Stimulated activated CD4-positive, alpha-beta T cell treated with anti-CD3 and anti-CD28 coated beads, Interleukin-12 subunit alpha, Interleukin-12 subunit beta, amount 100 ng/mL, for 48 hours (primary cell): ENCODE data around the gene NT5DC2.

Experiments
- DNase-seq, 3 donors: peaks; one replicate each; pipeline ENCODE4 v3.0.0-alpha.2; 2020; ENCODE audit warnings: low read depth in 2 of 3, low spot score in 1 of 3

NT5DC2 gene

DNA sequence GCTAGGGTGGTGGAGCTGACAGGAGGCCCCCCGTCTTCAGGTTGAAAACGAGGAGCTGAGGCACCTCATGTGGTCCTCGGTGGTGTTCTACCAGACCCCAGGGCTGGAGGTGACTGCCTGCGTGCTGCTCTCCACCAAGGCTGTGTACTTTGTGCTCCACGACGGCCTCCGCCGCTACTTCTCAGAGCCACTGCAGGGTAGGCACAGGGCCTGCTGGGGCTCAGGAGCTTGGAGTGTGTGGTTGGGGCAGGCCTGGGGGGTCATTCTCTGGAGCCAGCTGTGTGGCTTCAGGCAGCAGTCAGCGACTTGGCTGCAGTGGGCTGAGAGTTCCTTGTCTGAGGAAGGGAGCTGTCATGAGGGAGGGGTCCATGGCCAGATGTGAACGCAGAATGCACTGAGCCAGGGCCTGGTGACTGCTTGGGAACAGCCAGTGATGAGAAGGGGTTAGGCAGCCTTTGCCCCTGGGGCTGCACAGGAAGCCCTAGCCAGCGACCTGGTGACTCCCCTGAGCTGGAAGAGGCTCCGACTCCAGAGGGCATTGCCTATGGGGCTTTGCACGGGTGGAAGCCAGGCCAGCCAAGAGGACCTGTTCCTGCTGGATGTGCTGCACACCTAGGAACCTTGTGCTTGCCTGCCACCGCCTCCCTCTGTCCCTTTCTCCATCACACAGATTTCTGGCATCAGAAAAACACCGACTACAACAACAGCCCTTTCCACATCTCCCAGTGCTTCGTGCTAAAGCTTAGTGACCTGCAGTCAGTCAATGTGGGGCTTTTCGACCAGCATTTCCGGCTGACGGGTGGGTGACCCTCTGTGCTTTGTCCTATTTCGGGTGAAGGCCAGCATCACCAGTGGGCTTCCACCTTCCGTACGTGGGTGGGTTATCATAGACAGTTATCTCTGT, 43.4 kb downstream of the NT5DC2 start:
- no peak for DNase-seq

DNA sequence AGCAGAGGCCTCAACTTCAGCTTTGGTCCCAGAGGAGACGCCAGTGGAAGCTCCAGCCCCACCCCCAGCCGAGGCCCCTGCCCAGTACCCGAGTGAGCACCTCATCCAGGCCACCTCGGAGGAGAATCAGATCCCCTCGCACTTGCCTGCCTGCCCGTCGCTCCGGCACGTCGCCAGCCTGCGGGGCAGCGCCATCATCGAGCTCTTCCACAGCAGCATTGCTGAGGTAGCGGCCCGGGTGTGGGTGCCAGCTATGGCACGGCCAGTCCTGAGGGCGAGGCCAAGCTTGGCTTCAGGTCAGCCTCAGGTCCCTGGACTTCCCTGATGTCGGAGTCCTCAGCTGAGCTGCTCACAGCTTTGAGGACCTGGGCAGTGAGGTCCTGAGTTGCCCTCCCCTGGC, 44.2 kb downstream of the NT5DC2 start:
- DNase-seq, result no peak

DNA sequence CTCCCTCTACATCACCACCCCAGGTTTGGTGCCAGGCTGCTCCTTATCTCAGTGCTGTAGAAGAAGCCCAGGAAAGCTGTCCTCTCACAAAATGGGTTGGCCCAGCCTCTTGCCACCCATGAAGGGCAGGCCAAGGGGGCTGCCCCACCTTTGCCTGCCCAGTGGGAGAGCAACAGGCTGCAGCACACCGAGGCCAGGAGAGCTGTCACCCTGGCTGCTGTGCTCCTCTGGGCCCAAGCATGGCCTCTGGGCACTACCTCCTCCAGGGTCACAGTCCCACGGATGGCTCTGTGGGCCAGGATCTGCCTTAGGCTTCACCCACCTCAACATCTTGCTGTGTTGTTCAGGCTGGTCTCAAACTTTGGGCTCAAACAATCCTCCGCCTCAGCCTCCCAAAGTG, 44.9 kb downstream of the NT5DC2 start:
- no peak for DNase-seq

DNA sequence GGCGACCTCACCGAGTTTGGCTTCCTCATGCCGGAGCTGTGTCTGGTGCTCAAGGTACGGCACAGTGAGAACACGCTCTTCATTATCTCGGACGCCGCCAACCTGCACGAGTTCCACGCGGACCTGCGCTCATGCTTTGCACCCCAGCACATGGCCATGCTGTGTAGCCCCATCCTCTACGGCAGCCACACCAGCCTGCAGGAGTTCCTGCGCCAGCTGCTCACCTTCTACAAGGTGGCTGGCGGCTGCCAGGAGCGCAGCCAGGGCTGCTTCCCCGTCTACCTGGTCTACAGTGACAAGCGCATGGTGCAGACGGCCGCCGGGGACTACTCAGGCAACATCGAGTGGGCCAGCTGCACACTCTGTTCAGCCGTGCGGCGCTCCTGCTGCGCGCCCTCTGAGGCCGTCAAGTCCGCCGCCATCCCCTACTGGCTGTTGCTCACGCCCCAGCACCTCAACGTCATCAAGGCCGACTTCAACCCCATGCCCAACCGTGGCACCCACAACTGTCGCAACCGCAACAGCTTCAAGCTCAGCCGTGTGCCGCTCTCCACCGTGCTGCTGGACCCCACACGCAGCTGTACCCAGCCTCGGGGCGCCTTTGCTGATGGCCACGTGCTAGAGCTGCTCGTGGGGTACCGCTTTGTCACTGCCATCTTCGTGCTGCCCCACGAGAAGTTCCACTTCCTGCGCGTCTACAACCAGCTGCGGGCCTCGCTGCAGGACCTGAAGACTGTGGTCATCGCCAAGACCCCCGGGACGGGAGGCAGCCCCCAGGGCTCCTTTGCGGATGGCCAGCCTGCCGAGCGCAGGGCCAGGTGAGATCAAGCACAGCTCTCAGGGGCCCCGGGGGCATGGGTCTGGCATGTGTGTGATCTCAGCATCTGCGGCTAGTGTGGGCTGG, 45.6 kb downstream of the NT5DC2 start:
- no peak for DNase-seq

DNA sequence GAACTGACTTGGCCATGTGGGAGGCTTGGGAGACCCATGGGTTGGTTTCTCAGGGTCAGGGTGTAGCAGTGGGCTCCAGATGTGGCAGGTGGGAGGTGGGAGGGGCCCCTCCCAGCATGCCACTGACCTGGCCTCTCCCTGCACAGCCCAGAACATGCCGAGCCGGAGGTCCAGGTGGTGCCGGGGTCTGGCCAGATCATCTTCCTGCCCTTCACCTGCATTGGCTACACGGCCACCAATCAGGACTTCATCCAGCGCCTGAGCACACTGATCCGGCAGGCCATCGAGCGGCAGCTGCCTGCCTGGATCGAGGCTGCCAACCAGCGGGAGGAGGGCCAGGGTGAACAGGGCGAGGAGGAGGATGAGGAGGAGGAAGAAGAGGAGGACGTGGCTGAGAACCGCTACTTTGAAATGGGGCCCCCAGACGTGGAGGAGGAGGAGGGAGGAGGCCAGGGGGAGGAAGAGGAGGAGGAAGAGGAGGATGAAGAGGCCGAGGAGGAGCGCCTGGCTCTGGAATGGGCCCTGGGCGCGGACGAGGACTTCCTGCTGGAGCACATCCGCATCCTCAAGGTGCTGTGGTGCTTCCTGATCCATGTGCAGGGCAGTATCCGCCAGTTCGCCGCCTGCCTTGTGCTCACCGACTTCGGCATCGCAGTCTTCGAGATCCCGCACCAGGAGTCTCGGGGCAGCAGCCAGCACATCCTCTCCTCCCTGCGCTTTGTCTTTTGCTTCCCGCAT, 46.4 kb downstream of the NT5DC2 start:
- no peak for DNase-seq

DNA sequence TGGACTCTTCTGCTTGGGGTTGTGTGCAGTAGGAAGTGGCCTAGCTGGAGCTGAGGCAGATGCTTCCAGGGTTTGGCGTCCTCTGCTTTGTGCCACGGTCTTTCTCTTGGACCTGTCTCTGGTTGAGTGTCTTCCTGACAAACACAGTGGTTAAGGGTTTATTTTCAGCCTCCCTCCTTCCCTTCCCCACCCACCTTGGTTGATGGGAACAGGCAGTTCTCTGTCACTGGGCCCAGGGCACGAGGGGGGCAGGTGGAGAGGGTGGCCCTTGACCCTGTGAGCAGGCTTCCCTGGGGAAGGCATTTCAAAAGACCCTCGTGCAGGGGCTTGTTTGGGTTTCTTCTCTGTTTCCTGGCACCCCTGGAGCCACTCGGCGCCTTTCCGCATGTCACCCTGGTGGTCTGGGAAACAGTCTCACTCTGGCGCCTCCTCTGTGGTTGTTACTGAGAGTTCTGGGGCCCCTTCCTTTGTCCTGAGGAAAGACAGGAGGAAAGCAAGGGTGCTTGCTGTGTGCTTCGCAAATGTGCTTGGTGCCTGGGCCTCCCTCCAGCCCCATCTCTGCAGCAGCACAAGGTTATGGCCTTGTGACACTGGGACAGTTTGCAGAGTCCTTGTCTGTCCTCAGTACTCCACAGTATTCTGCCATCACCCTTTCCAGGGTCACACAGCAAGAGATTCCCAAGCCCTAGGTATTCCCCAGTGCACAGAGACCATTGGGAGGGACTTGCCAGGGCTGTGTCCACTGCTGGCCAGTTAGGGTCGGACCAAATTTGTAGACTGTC, 48.8 kb downstream of the NT5DC2 start:
- DNase-seq, result no peak

DNA sequence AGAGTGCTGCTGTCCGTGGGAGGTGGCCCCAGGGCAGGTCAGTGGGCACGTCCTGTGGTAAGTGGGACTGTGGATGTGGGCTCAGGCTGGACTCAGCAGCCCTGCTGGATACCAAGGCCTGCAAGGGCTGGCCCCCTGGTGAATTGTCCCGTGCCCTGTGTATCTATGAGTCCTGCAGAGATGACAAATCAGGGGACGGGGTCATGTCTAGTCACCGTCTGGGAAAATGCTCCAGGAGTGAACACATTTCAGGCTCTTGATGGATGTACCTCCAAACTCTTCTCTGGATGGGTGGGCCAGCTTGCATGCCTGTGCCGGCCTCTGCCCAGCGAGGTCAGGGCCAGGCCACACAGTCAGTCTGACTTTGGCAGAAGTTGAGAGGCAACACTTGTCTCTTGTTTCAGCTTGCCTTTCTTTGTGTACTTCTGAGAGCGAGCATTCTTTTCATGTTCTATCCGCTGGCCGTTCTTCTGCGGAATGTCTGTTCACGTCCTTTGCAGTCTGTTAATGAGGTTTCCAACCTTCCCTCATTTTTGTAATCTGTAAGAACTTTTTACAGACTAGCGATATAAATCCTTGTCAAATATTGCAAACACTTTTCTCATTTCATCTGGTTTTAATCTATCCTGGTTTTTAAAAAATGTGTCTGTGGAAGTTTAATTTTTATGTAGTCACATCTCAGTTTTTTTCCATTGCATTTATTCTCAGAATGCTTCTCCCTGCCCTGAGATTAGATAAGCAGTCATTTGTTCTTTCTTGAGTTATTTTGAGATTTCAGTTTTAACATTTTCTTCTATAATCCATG, 49.9 kb downstream of the NT5DC2 start:
- DNase-seq, result no peak

DNA sequence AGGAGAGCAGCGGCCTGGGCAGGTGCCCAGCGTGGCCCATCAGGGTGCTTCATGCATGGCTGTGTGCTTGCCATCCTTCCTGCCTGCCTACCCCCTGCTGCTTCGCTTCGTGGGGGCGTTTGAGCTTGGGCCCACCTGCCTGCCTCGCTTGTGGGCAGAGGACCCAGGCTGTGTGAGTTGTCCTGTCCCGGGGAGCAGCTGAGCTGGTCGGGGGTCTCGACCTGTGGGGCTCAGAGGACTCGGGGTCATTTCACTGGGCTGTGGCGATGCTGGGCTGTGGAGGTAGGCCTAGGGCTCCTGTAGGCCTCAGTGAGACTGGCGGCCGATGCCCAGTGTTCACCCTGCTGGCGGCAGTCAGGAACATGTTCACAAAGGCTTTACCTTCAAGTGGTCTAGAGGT, 50.6 kb downstream of the NT5DC2 start:
- no peak for DNase-seq

DNA sequence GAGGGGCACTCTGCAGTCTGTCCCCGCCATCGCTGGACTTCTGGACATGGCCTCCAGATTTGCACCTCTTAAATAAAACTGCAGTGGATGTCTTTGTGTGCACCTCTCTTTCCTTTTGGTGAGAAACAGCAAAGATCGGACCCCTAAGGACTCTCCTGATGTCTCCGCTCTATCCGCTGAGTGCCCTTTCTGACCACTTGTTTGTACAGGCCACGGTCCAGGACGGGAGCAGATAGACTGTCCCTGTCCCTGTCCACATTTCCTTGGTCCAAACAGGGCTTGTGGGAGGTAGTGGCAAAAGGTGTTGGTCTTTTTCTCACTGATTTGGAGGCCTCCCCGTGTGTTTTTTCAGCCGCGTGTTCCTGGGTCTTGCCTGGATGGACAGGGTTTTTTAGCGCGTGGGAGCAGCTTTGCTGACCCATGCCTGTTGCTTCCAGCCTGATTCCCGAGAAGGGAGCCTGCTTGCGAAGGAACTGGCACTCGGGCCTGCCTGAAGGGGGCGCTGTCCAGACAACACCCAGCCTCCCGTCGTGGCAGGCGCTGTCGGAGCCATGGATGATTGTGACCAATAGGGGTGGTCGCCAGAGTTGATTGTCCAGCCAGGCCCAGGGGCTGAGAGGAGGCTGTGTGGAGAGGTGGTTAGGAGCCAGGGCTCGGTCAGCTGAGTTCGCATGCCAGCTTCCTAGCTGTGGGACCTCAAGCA, 51.7 kb downstream of the NT5DC2 start:
- DNase-seq, result peak in 1 of 3 donors; percentile 12

DNA sequence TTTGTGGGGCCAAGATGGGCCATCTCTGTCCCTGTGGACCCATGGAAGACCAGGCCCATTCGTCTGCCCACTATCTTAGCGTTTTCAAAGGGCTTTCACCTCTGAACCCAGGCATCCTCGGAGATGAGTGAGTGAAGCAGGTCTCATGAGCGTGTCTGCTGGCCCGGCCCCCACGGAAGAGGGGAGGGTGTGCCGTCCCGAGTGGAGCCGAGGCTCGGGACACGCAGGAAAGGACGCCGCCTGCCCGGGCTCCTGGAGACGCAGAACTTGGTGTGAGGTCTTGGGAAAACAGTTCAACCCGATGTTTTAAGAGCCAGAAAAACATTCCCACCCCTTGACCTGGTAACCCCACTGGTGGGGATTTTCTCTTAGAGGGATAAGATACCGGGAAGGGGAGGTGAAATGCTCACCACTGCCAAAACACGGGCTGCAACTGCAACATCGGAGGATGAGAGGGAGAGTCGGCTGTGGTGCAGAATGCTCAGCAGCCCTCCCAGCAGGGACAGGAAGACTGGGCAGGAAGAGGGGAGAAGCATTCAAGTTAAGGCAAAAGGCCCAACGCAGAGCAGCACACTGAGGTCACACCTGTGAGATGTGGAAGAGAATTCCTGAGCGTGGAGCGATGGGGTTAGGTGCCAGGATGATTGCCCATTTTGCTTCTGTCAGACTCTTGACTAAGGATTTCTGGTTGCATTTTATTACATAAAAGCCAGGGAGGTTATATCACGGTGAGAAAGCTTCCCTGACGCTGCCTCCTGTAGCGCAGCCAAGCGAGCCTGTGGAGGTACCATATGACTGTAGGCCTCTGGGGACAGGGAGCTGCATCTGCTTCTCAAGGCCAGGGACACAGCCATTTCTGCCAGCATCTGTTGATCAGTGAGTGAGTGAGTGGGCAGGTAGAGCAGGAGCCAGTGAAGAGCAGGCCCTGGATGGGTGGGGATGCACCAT, 52.6 kb downstream of the NT5DC2 start:
- no peak for DNase-seq

DNA sequence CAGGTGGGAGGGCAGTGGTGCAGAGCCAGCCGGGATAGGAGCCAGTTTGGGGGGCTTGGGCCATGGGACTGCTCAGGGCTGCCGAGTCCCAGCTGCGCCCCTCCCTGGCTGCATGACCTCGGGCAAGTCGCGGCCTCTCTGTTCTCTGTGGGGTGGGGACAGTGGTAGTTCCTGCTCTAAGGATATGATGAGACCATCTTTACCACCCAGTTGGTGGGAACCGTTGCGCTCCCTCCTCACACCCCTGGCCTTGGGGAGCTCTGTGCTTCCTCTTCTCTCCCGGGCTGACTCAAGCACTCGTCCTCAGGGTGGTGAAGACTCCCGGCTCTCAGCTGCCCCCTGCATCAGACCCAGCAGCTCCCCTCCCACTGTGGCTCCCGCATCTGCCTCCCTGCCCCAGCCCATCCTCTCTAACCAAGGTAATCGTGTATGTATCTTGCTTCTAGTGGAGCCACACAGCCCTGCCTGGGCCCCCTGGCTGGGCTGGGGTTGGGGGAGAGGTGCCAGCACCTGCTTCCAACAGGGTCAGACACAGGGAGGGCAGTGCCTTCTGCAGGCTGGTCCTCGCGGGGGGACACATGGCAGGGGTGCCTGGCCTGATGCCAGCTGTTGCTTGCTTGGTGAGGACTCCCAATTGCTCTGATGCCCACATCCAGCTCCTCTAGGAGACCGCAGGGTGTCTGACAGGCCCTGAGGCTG, 53.6 kb downstream of the NT5DC2 start:
- no peak for DNase-seq

DNA sequence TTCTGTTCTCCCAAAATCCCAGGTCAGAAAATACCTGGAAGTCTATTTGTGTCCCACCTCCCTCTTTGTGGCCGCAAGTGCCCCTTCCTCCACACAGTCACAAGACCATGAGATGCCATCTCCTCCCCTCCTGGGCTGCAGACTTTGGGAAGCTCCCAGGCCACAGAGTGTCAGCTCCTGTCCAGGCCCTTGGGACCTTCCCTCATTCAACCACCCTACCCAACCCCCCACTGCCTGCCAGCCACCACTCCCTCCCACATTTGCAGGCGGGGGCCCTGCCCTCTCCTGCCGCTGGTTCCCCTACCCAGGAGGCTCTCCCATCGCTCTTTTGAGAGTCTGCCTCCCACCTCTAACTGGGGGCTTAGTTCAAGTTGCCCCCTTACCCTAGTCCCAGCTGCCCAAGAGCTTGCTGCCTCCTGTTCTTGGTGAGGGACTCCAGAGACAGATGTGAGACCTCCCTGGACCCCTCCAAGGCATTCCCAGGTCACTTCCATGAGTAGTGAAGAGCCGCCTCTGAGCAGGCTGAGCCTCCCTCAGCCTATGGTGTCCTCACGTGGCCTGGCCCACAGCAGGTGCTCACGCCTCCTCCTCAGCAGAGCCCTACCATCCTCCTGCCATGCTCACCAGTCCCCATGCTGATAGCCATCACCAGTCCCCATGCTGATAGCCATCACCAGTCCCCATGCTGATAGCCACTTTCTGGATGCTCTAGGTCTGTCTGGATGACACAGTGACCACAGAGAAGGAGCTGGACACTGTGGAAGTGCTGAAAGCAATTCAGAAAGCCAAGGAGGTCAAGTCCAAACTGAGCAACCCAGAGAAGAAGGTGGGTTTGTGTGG, 54.4 kb downstream of the NT5DC2 start:
- DNase-seq, result no peak

DNA sequence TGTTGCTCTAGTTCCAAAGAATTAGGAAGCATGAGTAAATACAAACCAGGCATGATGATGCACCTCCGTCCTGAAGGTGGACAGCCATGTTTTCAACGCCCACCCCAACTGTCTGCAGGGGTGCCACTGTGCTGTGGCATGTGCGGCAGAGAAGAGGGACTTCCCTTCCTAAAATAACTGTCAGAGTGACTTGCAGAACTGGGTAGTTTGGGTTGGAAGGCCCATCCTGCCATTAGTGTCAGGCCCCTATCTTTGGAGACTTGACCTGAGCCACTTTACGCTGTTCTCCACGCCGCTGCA, 55.9 kb downstream of the NT5DC2 start:
- no peak for DNase-seq

DNA sequence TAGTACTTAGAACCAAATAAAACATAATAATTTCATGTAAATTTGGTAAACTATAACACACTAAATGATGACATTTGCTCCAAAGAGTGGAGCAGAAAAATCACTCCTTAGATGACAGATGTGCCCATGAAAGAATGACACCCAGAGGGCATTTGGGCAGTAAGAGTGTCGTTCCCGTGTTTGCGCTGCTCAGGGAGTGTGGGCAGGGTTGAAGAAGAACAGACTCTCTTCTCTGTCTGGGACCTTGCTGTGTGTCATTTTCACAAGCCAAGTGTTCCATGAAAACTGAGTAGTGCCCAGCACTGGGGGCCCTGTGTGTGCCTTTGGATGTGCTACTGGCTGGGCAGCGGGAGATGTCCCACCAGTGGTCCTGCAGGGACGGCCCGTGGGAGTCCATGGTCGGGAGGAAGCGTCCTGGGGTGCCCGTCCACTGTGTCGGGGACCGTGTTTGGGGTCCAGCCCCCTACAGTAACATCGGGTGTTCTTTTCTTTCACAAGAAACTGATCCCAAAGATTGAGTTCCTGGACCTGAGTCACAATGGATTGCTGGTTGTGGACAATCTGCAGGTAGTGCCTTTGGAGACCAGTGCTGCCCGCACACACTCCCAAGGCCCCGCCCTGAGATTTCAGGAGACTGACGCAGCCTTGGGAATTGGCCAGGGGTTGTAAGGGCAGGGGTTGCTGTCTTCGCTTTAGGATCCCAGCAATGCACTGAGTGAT, 56.4 kb downstream of the NT5DC2 start:
- no peak for DNase-seq
